GM18511 (cell line): Measurements from ENCODE around the gene RPS2.
"Not testable (repeated sequence)": the region's sequence is repeated elsewhere in the genome, so short reads cannot be mapped to it uniquely, and the experiment has no call there.

ENCODE experiments used
- ATAC-seq: cut with Tn5 transposase; IDR thresholded peaks from one replicate; pipeline ENCODE4 v1.9.1; 2021; ENCODE audit warnings: mild to moderate bottlenecking, moderate library complexity; ENCODE audit not compliant: unreplicated experiment

The RPS2 gene

GRCh38 chr16:1965396-1966001 lies 873 bp upstream of the RPS2 start:
- no peak for ATAC-seq

GRCh38 chr16:1963806-1964505 lies 670 bp downstream of the RPS2 start:
- ATAC-seq, result peak; percentile 15

GRCh38 chr16:1962161-1963153 lies 2.2 kb downstream of the RPS2 start:
- ATAC-seq, result not testable (repeated sequence)

GRCh38 chr16:1961651-1962067 lies 3.0 kb downstream of the RPS2 start:
- ATAC-seq, result no peak

GRCh38 chr16:1960665-1961630 lies 3.7 kb downstream of the RPS2 start:
- ATAC-seq, result no peak

- peak; percentile 75 for ATAC-seq
Observed at GRCh38 chr16:1959269-1960039, 5.2 kb downstream of the RPS2 start, which contains the start of gene NDUFB10. NDUFB10 (plus strand) TSS chr16:1959538; CDS start chr16:1959625, 87 bp downstream.

GRCh38 chr16:1958715-1959268 lies 5.8 kb downstream of the RPS2 start:
- ATAC-seq, result no peak

GRCh38 chr16:1958143-1958491 lies 6.5 kb downstream of the RPS2 start:
- not testable (repeated sequence) for ATAC-seq

- ATAC-seq, result not testable (repeated sequence)
Observed at GRCh38 chr16:1957434-1958142, 7.0 kb downstream of the RPS2 start.

GRCh38 chr16:1953734-1954133 lies 10.9 kb downstream of the RPS2 start:
- ATAC-seq, result no peak

GRCh38 chr16:1950559-1950958 lies 14.1 kb downstream of the RPS2 start:
- ATAC-seq, result no peak

GRCh38 chr16:1950047-1950446 lies 14.6 kb downstream of the RPS2 start:
- no peak for ATAC-seq

- ATAC-seq, result no peak
Observed at GRCh38 chr16:1949507-1949906, 15.1 kb downstream of the RPS2 start.

- no peak for ATAC-seq
Observed at GRCh38 chr16:1947369-1947670, 17.3 kb downstream of the RPS2 start.

GRCh38 chr16:1946495-1947368 lies 17.9 kb downstream of the RPS2 start:
- ATAC-seq, result no peak

- no peak for ATAC-seq
Observed at GRCh38 chr16:1945559-1946391, 18.9 kb downstream of the RPS2 start.

- no peak for ATAC-seq
Observed at GRCh38 chr16:1944612-1945199, 19.9 kb downstream of the RPS2 start.
